Epithelial cell of esophagus (primary cell): Measurements from ENCODE around the gene TAGAP.

Source experiments
- DNase-seq: peaks from one replicate; pipeline ENCODE4 v3.0.0; 2010; ENCODE audit warnings: low read depth
- H3K4me3 ChIP-seq: 2 replicates; pipeline ENCODE4 v1.5.1; 2011; ENCODE audit warnings: mild to moderate bottlenecking, low read length, control low read depth
- TF ChIP-seq, protein P1 (sequence below): IDR thresholded peaks from 2 replicates; pipeline ENCODE4 v1.5.1; 2011; ENCODE audit warnings: low read depth, mild to moderate bottlenecking, low read length, control low read depth, inconsistent platforms; ENCODE audit not compliant: insufficient read depth; ENCODE audit errors: missing control alignments

The TAGAP gene

DNA sequence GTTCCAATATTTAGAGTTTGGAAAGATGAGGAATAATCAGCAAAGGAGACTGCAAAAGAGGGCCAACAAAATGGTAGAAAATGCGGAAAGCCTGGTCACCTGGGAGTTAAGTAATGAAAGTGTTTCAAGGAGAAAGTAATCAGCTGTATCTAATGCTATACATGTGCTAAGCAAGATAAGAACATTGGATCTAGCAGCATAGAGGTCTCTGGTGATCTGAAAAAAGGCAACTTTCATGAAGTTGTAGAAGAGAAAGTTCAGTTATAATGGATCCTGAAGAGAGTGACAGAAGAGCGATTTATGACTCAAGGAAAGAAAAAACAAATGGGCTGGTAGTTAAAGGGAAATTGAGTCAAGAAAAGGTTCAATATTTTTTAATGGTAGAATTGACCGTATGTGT is 40.2 kb downstream of the TAGAP start:
- no peak overlapping the region for H3K4me3 ChIP-seq
- TF ChIP-seq, protein P1, sequence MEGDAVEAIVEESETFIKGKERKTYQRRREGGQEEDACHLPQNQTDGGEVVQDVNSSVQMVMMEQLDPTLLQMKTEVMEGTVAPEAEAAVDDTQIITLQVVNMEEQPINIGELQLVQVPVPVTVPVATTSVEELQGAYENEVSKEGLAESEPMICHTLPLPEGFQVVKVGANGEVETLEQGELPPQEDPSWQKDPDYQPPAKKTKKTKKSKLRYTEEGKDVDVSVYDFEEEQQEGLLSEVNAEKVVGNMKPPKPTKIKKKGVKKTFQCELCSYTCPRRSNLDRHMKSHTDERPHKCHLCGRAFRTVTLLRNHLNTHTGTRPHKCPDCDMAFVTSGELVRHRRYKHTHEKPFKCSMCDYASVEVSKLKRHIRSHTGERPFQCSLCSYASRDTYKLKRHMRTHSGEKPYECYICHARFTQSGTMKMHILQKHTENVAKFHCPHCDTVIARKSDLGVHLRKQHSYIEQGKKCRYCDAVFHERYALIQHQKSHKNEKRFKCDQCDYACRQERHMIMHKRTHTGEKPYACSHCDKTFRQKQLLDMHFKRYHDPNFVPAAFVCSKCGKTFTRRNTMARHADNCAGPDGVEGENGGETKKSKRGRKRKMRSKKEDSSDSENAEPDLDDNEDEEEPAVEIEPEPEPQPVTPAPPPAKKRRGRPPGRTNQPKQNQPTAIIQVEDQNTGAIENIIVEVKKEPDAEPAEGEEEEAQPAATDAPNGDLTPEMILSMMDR: no peak
- DNase-seq: no peak

- peak; percentile 64 for DNase-seq
- TF ChIP-seq, protein P1: no peak
Observed at GRCh38 chr6:159002432-159003155, 42.2 kb downstream of the TAGAP start.

DNA sequence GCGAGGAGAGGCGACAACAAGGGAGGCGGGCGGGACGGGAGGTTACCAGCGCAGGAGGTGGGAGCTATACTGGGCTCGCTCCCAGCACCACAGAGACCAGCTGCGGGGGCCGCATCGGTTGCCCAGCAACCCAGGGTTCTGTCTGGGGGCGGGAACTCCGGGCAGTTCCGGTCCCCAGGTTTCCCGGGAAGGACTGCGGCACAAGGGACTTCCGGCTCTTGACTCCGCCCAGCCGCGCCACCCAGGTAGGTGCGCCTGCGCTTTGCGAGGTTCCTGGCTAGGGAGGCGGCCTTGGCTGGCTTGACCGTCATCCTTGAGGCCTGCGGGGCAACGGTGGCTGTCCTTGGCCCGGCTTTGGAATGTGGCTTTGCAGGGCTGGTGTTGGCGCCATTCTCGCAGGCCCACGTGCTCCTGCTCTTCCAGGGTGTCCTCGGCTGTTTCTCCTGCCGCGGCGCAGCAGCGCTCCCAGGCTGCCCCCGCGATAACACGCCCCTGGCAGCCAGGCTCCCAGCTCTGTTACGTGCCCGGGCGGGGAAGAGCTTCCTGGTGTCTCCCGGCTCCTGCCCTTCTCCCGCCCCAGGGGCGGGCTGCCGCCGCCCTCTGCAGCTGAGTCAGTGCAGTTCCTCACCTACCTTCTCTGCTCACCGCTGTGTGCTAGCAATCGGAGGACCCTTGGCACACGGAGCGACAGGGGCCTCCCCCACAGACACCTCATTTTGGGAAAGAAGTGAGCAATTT is 45.0 kb downstream of the TAGAP start, which contains the start of gene RSPH3:
Gene RSPH3, minus strand, starts transcription at position 537 of the 738 bp plus-strand sequence. CDS start 652 bp downstream, outside the sequence.
- H3K4me3 ChIP-seq: peak within 1 kb of the TSS; percentile 87
- TF ChIP-seq, protein P1: peak; percentile 25
- peak; percentile 97 for DNase-seq

More at GRCh38 chr6:159002432-159003155, 42.2 kb downstream of the TAGAP start:
- no peak overlapping the region for H3K4me3 ChIP-seq

- no peak for DNase-seq
- TF ChIP-seq, protein P1: no peak
- H3K4me3 ChIP-seq: peak overlapping the region; percentile 87
Observed at GRCh38 chr6:158999154-158999665, 45.6 kb downstream of the TAGAP start.

DNA sequence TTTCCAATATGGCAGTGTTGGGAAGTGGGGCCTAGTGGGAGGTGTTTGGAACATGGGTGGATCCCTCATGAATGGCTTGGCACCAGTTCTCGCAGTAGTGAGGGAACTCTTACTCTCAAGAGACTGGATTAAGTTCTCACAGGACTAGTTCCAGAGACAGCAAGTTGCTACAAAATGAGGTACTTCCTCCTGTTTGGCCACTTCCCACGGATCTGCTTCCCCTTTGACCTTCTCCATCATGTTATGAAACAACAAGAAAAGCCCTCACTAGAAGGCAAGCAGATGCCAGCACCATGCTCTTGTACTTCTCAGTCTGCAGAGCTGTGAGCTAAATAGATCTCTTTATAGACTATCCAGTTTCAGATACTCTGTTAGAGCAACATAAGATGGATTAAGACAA is 47.9 kb downstream of the TAGAP start:
- TF ChIP-seq, protein P1: no peak
- DNase-seq: no peak
- no peak overlapping the region for H3K4me3 ChIP-seq

DNA sequence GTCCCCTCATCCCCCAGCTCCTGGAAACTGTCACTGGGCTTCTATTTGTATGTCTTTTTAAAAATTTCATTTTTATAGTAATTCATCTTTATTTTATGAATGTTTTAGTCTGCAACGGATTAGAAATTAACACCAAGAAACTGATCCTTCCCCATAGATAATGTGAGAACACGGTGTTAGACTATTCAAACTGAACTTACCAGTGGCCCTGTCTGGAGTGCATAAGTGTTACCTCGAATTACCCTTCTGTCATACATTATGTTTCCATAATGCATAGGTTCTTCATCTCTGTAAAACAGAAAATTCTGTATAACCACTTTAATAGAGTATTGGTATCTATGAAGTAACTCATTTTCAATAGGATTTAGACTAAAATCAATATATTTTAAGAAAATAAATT is 51.2 kb downstream of the TAGAP start:
- TF ChIP-seq, protein P1: no peak
- no peak for DNase-seq
- H3K4me3 ChIP-seq: no peak overlapping the region
